IMR-90 (cell line): ENCODE measurements around the gene METTL1.

Experiments used
- CEBPB ChIP-seq: IDR thresholded peaks from 2 replicates; pipeline ENCODE4 v1.6.1; 2012; ENCODE audit warnings: low read depth, low read length, improper control_type of control experiment
- CTCF ChIP-seq: conservative IDR thresholded peaks from 2 replicates; pipeline ENCODE4 v1.5.1; 2012; ENCODE audit warnings: mild to moderate bottlenecking, low read depth, low read length, improper control_type of control experiment
- FOS ChIP-seq: fragments of 150-350 bp; IDR thresholded peaks from 2 replicates; pipeline ENCODE4 v1.6.1; 2016; ENCODE audit warnings: low read depth, low read length
- POLR2A ChIP-seq: IDR thresholded peaks from 2 replicates; pipeline ENCODE4 v1.6.1; 2012; ENCODE audit warnings: mild to moderate bottlenecking, low read depth, low read length
- RAD21 ChIP-seq: IDR thresholded peaks from 2 replicates; pipeline ENCODE4 v1.6.1; 2012; ENCODE audit warnings: low read length, improper control_type of control experiment
- RCOR1 ChIP-seq: IDR thresholded peaks from 2 replicates; pipeline ENCODE4 v1.6.1; 2012; ENCODE audit warnings: mild to moderate bottlenecking, low read length, improper control_type of control experiment; ENCODE audit not compliant: insufficient replicate concordance

GRCh38 chr12:57741413-57741789 is 30.5 kb downstream of the METTL1 start:
- TF ChIP-seq CTCF (no peak), CEBPB (no peak), FOS (no peak), RAD21 (no peak), RCOR1 (no peak), POLR2A (no peak)
